Mucosa of gallbladder (tissue), 1 donor: ENCODE data around the gene PIN4. TPM values are rescaled to one million over a fixed set of nuclear protein-coding genes. Genes with fewer than 3 reads are reported as not detected.
"Not testable (repeated sequence)": the region's sequence is repeated elsewhere in the genome, so short reads cannot be mapped to it uniquely, and the experiment has no call there.

Experiments
- DNase-seq: peaks from one replicate; pipeline ENCODE4 v3.0.0-alpha.2; 2020; ENCODE audit warnings: low spot score
- total RNA-seq: library from RNA; stranded (reverse); gene quantifications from one replicate; pipeline ENCODE4 v1.2.1, GENCODE V29; 2021
- donor health status: DM: no; HTN: no; CAD: no.

Gene PIN4
- total RNA-seq: 8.7 TPM

GRCh38 chrX:72181178-72182125 is at the start of gene PIN4:
PIN4 (plus strand) TSS chrX:72181757; CDS start chrX:72181786, 29 bp downstream.
- DNase-seq: peak; percentile 95

GRCh38 chrX:72132456-72132855 is 49.1 kb upstream of the PIN4 start:
- DNase-seq: no peak

GRCh38 chrX:72133851-72134546 is 47.6 kb upstream of the PIN4 start:
- DNase-seq: no peak

- DNase-seq: no peak
Observed at GRCh38 chrX:72137846-72138495, 43.6 kb upstream of the PIN4 start.

- no peak for DNase-seq
Observed at GRCh38 chrX:72139538-72139937, 42.0 kb upstream of the PIN4 start.

GRCh38 chrX:72141372-72142004 is 40.1 kb upstream of the PIN4 start:
- no peak for DNase-seq

GRCh38 chrX:72142094-72142793 is 39.3 kb upstream of the PIN4 start:
- DNase-seq: no peak

GRCh38 chrX:72142794-72143608 is 38.6 kb upstream of the PIN4 start:
- DNase-seq: no peak

- DNase-seq: no peak
Observed at GRCh38 chrX:72143609-72143907, 38.0 kb upstream of the PIN4 start.

- no peak for DNase-seq
Observed at GRCh38 chrX:72145181-72145580, 36.4 kb upstream of the PIN4 start.

GRCh38 chrX:72146527-72146926 is 35.0 kb upstream of the PIN4 start:
- no peak for DNase-seq

GRCh38 chrX:72158773-72159172 is 22.8 kb upstream of the PIN4 start:
- no peak for DNase-seq

GRCh38 chrX:72159769-72160168 is 21.8 kb upstream of the PIN4 start:
- no peak for DNase-seq

GRCh38 chrX:72165551-72165950 is 16.0 kb upstream of the PIN4 start:
- DNase-seq: no peak

GRCh38 chrX:72169008-72169728 is 12.4 kb upstream of the PIN4 start:
- peak; percentile 10 for DNase-seq

- not testable (repeated sequence) for DNase-seq
Observed at GRCh38 chrX:72176289-72176688, 5.3 kb upstream of the PIN4 start.

- DNase-seq: no peak
Observed at GRCh38 chrX:72176981-72177380, 4.6 kb upstream of the PIN4 start.

- DNase-seq: no peak
Observed at GRCh38 chrX:72180539-72180938, 1.0 kb upstream of the PIN4 start.

GRCh38 chrX:72182924-72183323 is 1.4 kb downstream of the PIN4 start:
- DNase-seq: no peak
